Fibroblast of lung (primary cell): ENCODE measurements around the gene TSPAN11. TPM values are rescaled to one million over a fixed set of nuclear protein-coding genes. Genes with fewer than 3 reads are reported as not detected.

Source experiments
- DNase-seq, 2 donors: peaks; one replicate each; pipeline versions ENCODE4 v3.0.0 to v3.0.0-alpha.2; 2010; ENCODE audit warnings: low read depth in 2 of 2
- H2AFZ ChIP-seq: 2 replicates; pipeline ENCODE4 v1.5.1; 2012; ENCODE audit warnings: low read length, control low read depth, inconsistent platforms
- H3K27ac ChIP-seq: 2 replicates; pipeline ENCODE4 v1.5.1; 2011; ENCODE audit warnings: low read length, control low read depth; ENCODE audit not compliant: insufficient read depth
- H3K27me3 ChIP-seq: 2 replicates; pipeline ENCODE4 v1.5.1; 2011; ENCODE audit warnings: mild to moderate bottlenecking, low read length; ENCODE audit not compliant: control insufficient read depth, insufficient read depth
- H3K36me3 ChIP-seq: 2 replicates; pipeline ENCODE4 v1.5.1; 2011; ENCODE audit warnings: low read length; ENCODE audit not compliant: control insufficient read depth, insufficient read depth
- H3K4me1 ChIP-seq: 2 replicates; pipeline ENCODE4 v1.5.1; 2011; ENCODE audit warnings: low read length; ENCODE audit not compliant: control insufficient read depth, insufficient read depth; ENCODE audit errors: extremely low read depth
- H3K4me2 ChIP-seq: 2 replicates; pipeline ENCODE4 v1.5.1; 2011; ENCODE audit warnings: low read length, control low read depth; ENCODE audit not compliant: insufficient read depth; ENCODE audit errors: extremely low read depth
- H3K4me3 ChIP-seq, 4 experiments: fragments of 200-600 bp in 1 of 4; sonication (generic) in 1 of 4; replicated peaks in 1 of 4; 2 replicates each; pipeline ENCODE4 v1.5.1; 2011 to 2016; ENCODE audit warnings: low read length in 4 of 4, low read depth in 3 of 4, mild to moderate bottlenecking in 3 of 4, control low read depth in 2 of 4, inconsistent platforms in 1 of 4, mixed read lengths in 1 of 4; ENCODE audit not compliant: insufficient read depth in 1 of 4; ENCODE audit errors: control extremely low read depth in 1 of 4
- H3K79me2 ChIP-seq: 2 replicates; pipeline ENCODE4 v1.5.1; 2012; ENCODE audit warnings: mild to moderate bottlenecking, low read length, inconsistent platforms; ENCODE audit not compliant: control insufficient read depth, insufficient read depth
- H3K9ac ChIP-seq: 2 replicates; pipeline ENCODE4 v1.5.1; 2011; ENCODE audit warnings: mild to moderate bottlenecking, low read length, control low read depth; ENCODE audit not compliant: insufficient read depth
- H3K9me3 ChIP-seq: 2 replicates; pipeline ENCODE4 v1.5.1; 2012; ENCODE audit warnings: low read depth, low read length; ENCODE audit not compliant: control insufficient read depth, insufficient read depth
- H4K20me1 ChIP-seq: 2 replicates; pipeline ENCODE4 v1.5.1; 2011; ENCODE audit warnings: low read length; ENCODE audit not compliant: control insufficient read depth, insufficient read depth; ENCODE audit errors: extremely low read depth
- EZH2 ChIP-seq: IDR thresholded peaks from 2 replicates; pipeline ENCODE4 v1.5.1; 2012; ENCODE audit warnings: low read length, control low read depth, mild to moderate bottlenecking; ENCODE audit errors: missing control alignments
- polyA plus RNA-seq, 2 donors: library from polyadenylated mRNA; depleted of rRNA in 1 of 2; stranded (reverse) in 1 of 2; unstranded in 1 of 2; fragments of >200 nt; gene quantifications; 2 replicates each; pipeline ENCODE4 v1.2.1, GENCODE V29; 2011 to 2012; ENCODE audit warnings: missing spikeins in 1 of 2
- total RNA-seq: library from RNA; depleted of rRNA; stranded (reverse); fragments of >200 nt; gene quantifications from 2 replicates; pipeline ENCODE4 v1.2.1, GENCODE V29; 2014
- TF ChIP-seq, protein P1 (sequence below), 2 donors: IDR thresholded peaks in 1 of 2; conservative IDR thresholded peaks in 1 of 2; 1 replicate in 1 of 2; 2 replicates in 1 of 2; pipeline ENCODE4 v1.5.1; 2011 to 2012; ENCODE audit warnings: low read length in 2 of 2, control low read depth in 1 of 2, inconsistent platforms in 1 of 2, low read depth in 1 of 2, mild to moderate bottlenecking in 1 of 2

The TSPAN11 gene
- total and polyA plus RNA-seq, 2 donors (not counting 1 experiment from before 2014, with no cell fraction given), result 0.02 to 2.6 TPM

DNA sequence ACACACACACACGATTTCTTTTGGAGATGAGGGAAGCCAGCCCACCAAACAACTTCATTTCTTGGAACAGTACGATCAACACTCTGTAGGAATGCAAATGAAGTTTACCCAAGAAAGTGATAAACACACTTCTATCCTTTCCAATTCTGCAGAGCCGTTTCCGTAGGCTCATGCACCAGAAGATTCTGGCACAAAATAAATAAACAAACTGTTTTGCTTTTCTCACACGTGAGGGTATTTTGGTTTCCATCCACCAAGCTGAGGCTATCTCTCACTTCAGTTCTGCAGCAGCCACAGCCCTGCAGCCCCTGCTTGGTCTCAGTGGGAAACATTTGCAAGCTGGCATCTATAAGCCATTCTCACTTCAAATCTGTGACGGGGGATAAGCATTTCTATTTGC is 15.3 kb upstream of the TSPAN11 start:
- Histone ChIP-seq H3K4me1 (no peaks in the 10 kb centered on the region), H2AFZ (no peak overlapping the region), H3K9ac (no peak overlapping the region), H3K36me3 (no peaks in the 10 kb centered on the region), H3K79me2 (no peaks in the 10 kb centered on the region), H3K4me2 (no peak overlapping the region), H4K20me1 (no peaks in the 10 kb centered on the region), H3K9me3 (no peaks in the 10 kb centered on the region), H3K27me3 (no peaks in the 10 kb centered on the region), H3K27ac (no peak overlapping the region), H3K4me3 (no peak overlapping the region)
- no peak for DNase-seq
- TF ChIP-seq EZH2, result no peak
- TF ChIP-seq, protein P1, sequence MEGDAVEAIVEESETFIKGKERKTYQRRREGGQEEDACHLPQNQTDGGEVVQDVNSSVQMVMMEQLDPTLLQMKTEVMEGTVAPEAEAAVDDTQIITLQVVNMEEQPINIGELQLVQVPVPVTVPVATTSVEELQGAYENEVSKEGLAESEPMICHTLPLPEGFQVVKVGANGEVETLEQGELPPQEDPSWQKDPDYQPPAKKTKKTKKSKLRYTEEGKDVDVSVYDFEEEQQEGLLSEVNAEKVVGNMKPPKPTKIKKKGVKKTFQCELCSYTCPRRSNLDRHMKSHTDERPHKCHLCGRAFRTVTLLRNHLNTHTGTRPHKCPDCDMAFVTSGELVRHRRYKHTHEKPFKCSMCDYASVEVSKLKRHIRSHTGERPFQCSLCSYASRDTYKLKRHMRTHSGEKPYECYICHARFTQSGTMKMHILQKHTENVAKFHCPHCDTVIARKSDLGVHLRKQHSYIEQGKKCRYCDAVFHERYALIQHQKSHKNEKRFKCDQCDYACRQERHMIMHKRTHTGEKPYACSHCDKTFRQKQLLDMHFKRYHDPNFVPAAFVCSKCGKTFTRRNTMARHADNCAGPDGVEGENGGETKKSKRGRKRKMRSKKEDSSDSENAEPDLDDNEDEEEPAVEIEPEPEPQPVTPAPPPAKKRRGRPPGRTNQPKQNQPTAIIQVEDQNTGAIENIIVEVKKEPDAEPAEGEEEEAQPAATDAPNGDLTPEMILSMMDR (conservative IDR thresholded peaks at IDR 0.05 in 1 of 2, IDR thresholded peaks at IDR 0.05 in 1 of 2; ENCODE audit: low read depth in 1 of 2, low read length in 2 of 2), result no peak

DNA sequence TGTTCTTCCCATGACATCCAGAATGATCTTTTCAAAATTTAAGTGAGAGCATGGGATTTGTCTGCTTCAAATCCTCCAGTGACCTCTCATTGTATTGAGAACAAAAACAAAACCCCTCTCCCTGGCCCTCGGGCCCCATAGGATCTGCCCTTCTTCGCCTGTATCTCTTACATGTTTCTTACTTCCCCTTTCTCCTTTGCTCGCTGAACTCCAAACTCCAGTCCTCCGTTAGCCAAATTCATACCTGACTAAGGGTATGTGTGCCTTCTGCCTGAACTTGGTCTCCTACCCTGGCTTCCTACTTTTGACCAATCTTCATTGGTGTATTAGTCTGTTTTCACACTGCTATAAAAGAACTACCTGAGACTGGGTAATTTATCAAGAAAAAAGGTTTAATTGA is 13.2 kb upstream of the TSPAN11 start:
- H3K36me3 ChIP-seq, result no peaks in the 10 kb centered on the region
- no peaks in the 10 kb centered on the region for H3K4me1 ChIP-seq
- no peak overlapping the region for H3K4me3 ChIP-seq
- H3K9ac ChIP-seq, result no peak overlapping the region
- no peaks in the 10 kb centered on the region for H4K20me1 ChIP-seq
- DNase-seq, result no peak
- H3K4me2 ChIP-seq, result no peak overlapping the region
- H3K27ac ChIP-seq, result no peak overlapping the region
- no peak for TF ChIP-seq EZH2
- TF ChIP-seq, protein P1 (conservative IDR thresholded peaks at IDR 0.05 in 1 of 2, IDR thresholded peaks at IDR 0.05 in 1 of 2; ENCODE audit: low read depth in 1 of 2, low read length in 2 of 2), result no peak
- H3K79me2 ChIP-seq, result no peaks in the 10 kb centered on the region
- H2AFZ ChIP-seq, result no peak overlapping the region
- no peaks in the 10 kb centered on the region for H3K9me3 ChIP-seq
- H3K27me3 ChIP-seq, result no peaks in the 10 kb centered on the region

DNA sequence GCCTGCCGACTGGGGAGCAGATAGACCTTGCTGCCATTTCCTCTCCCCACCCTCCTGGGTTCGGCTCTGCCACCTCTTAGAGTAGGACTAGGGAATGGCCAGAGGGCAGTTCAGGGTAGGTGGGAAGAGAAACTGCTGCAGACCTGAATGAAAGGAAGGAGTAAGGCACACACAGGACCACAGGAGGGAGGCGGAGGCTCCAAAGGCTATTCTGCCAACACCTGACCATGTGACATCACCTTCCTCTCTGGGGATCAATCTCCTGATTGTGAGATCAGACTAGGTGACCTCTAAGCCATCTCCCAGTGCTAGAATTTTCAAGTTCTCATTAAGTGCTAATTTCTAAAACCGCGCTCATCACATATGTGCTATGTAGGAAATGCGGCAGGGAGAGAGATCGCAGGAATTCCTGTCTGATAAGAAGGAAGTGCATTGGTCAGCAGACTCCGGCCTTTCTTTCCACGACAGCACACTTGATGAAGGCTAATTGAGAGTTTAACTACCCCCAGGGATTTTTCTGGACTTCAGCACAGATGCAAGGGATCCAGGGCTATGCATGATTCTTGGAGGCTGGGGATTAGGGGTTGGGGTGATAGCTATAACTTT is 11.5 kb upstream of the TSPAN11 start:
- no peak for TF ChIP-seq EZH2
- TF ChIP-seq, protein P1 (conservative IDR thresholded peaks at IDR 0.05 in 1 of 2, IDR thresholded peaks at IDR 0.05 in 1 of 2; ENCODE audit: low read depth in 1 of 2, low read length in 2 of 2), result no peak

More for the DNA sequence above, 11.5 kb upstream of the TSPAN11 start:
- Histone ChIP-seq H3K36me3 (no peaks in the 10 kb centered on the region), H3K4me2 (no peak overlapping the region), H3K9ac (no peak overlapping the region), H3K9me3 (no peaks in the 10 kb centered on the region), H3K27ac (no peak overlapping the region), H3K4me3 (no peak overlapping the region), H3K4me1 (no peaks in the 10 kb centered on the region), H3K79me2 (no peaks in the 10 kb centered on the region), H4K20me1 (no peaks in the 10 kb centered on the region), H3K27me3 (no peaks in the 10 kb centered on the region), H2AFZ (no peak overlapping the region)
- no peak for DNase-seq
